ENCODE results near the gene PROSER2.
A peak's percentile ranks its signal among the peaks of the same experiment; 100 is the strongest.

PROSER2 gene

DNA sequence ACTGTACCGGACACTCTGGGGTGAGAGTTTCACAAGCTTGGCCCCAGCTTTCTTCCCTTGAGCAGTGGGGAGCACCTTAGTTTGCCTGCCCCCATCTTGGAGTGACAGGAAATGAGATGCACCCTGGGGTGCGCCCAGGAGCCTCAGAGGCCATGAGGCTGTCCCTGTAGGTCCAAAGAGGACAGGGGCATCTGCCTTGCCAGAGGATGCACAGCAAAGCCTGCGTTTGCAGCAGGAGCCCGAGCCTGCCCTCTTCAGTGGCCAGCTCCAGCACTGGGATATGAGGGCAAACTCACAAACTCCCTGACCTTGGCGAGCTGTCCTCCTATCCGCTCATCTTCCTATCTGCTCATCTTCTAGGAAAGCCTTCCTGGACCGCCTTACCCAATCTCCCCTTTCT lies 79.5 kb downstream of the PROSER2 start:
- no peak overlapping the region for H3K27ac Mint-ChIP-seq
- no peak for DNase-seq
- H3K27me3 Mint-ChIP-seq (ENCODE audit: low read depth, poor library complexity) = peaks cover 9% of the 10 kb centered on the region
- peaks cover 30% of the 10 kb centered on the region for H3K4me1 Mint-ChIP-seq
- no peaks in the 10 kb centered on the region for H3K36me3 Mint-ChIP-seq (ENCODE audit: low read depth)
- no peak overlapping the region for H3K4me3 Mint-ChIP-seq
- TF ChIP-seq CTCF (IDR thresholded peaks at IDR 0.05) = no peak
- no peaks in the 10 kb centered on the region for H3K9me3 Mint-ChIP-seq

DNA sequence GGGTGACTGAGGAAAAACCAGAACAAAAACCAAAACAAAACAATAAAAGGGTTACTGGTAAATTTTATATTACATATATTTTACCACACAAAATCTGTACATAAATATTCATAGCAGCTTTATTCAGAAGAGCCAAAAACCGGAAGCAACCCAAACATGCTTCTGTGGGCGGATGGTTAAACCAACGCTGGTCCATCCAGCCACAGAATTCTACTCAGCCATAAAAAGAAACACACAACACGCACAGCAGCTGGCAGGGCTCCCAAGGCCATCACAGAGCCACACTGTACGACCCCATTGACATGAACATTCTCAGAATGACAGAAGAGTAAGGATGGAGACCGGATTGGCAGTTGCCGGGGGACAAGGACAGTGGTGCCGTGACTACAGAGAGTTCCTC lies 83.6 kb downstream of the PROSER2 start:
- Mint-ChIP-seq H3K4me1 (peaks cover 30% of the 10 kb centered on the region), H3K9me3 (no peaks in the 10 kb centered on the region), H3K27ac (no peak overlapping the region), H3K27me3 (ENCODE audit: low read depth, poor library complexity) (peaks cover 9% of the 10 kb centered on the region), H3K36me3 (ENCODE audit: low read depth) (no peaks in the 10 kb centered on the region), H3K4me3 (no peak overlapping the region)
- no peak for TF ChIP-seq CTCF (IDR thresholded peaks at IDR 0.05)
- no peak for DNase-seq

DNA sequence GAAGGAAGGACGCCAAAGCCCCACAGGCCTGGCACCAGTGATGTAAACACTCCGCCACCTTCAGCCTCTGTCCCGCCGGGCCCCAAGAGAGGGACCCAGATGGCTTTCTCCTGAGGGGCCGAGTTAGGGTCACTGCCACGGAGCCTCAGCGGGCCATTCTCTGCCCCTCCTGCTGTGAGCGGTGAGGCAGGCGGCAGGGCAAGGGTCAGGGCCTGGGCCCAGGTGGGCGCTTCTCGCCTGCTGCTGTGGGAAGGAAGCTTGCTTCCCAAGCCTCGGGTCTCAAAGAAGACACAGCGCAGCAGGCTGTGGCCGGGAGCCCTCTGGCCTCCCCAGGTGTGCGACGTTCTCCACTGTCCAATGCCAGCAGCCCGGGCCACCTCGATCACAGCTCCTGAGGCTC lies 84.8 kb downstream of the PROSER2 start:
- peaks cover 3% of the 10 kb centered on the region for H3K27me3 Mint-ChIP-seq (ENCODE audit: low read depth, poor library complexity)
- H3K4me3 Mint-ChIP-seq = no peak overlapping the region
- H3K9me3 Mint-ChIP-seq = no peaks in the 10 kb centered on the region
- no peaks in the 10 kb centered on the region for H3K36me3 Mint-ChIP-seq (ENCODE audit: low read depth)
- peak overlapping the region; percentile 51 for H3K27ac Mint-ChIP-seq
- no peak for TF ChIP-seq CTCF (IDR thresholded peaks at IDR 0.05)
- H3K4me1 Mint-ChIP-seq = peaks cover 27% of the 10 kb centered on the region
- no peak for DNase-seq

DNA sequence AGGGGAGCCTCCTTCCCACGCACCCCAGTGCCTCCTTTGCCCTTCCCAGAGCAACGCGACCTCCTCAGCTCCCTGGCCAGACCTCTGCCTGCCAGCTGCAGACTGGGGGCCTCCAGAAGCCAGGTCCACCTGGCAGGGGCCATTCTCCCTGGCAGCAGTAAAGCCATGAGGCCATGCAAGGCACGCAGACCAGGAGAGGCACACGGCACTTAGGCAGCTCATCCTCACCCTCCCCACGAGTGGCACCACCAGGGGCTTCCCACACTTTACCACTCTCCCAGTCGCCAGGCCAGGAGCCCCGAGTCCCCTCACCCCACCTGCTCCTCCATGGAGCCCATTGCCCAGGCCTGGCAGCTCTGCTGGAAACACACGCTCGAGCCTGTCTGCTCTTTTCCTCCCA lies 85.4 kb downstream of the PROSER2 start:
- Mint-ChIP-seq H3K27me3 (ENCODE audit: low read depth, poor library complexity) (peaks cover 3% of the 10 kb centered on the region), H3K27ac (peak overlapping the region; percentile 64), H3K4me1 (peaks cover 33% of the 10 kb centered on the region), H3K36me3 (ENCODE audit: low read depth) (no peaks in the 10 kb centered on the region), H3K4me3 (no peak overlapping the region), H3K9me3 (no peaks in the 10 kb centered on the region)
- no peak for TF ChIP-seq CTCF (IDR thresholded peaks at IDR 0.05)
- no peak for DNase-seq

DNA sequence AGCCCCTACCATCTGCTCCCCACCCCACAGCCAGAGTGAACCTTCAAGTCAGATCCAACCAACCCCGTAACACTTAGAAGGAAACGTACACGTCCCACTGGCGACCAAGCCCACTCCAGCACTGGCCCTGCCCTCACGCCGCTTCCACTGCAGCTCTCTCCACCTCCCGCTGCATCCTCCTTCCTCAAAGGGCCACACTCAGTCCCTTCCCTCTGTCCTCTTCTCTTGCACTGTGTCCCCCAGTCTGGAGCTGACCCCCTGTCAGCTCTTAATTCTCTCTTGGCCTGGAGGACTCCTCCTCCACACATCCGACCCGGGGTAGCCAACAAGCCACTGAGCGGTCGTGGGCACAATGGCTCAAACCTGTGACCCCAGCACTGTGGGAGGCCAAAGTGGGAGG lies 85.8 kb downstream of the PROSER2 start:
- Mint-ChIP-seq H3K9me3 (no peaks in the 10 kb centered on the region), H3K4me3 (no peak overlapping the region), H3K4me1 (peaks cover 34% of the 10 kb centered on the region), H3K27me3 (ENCODE audit: low read depth, poor library complexity) (peaks cover 3% of the 10 kb centered on the region), H3K36me3 (ENCODE audit: low read depth) (no peaks in the 10 kb centered on the region), H3K27ac (peak overlapping the region; percentile 64)
- TF ChIP-seq CTCF (IDR thresholded peaks at IDR 0.05) = no peak
- no peak for DNase-seq

GRCh38 chr10:11909618-11910017 lies 86.5 kb downstream of the PROSER2 start:
- no peak for TF ChIP-seq CTCF (IDR thresholded peaks at IDR 0.05)
- DNase-seq = no peak
- H3K36me3 Mint-ChIP-seq (ENCODE audit: low read depth) = no peaks in the 10 kb centered on the region
- H3K27ac Mint-ChIP-seq = no peak overlapping the region
- H3K4me1 Mint-ChIP-seq = peaks cover 34% of the 10 kb centered on the region
- H3K27me3 Mint-ChIP-seq (ENCODE audit: low read depth, poor library complexity) = peaks cover 6% of the 10 kb centered on the region
- no peaks in the 10 kb centered on the region for H3K9me3 Mint-ChIP-seq
- H3K4me3 Mint-ChIP-seq = no peak overlapping the region
